ENCODE measurements around the gene EHD1. TPM values are rescaled to one million over a fixed set of nuclear protein-coding genes. Genes with fewer than 3 reads are reported as not detected.

EHD1 gene
- total and polyA plus RNA-seq, 9 of the 15 experiments (the other 6 are each of a cell fraction or from before 2014, with no cell fraction given), result 0.46 to 65.0 (median 16.4) TPM

DNA sequence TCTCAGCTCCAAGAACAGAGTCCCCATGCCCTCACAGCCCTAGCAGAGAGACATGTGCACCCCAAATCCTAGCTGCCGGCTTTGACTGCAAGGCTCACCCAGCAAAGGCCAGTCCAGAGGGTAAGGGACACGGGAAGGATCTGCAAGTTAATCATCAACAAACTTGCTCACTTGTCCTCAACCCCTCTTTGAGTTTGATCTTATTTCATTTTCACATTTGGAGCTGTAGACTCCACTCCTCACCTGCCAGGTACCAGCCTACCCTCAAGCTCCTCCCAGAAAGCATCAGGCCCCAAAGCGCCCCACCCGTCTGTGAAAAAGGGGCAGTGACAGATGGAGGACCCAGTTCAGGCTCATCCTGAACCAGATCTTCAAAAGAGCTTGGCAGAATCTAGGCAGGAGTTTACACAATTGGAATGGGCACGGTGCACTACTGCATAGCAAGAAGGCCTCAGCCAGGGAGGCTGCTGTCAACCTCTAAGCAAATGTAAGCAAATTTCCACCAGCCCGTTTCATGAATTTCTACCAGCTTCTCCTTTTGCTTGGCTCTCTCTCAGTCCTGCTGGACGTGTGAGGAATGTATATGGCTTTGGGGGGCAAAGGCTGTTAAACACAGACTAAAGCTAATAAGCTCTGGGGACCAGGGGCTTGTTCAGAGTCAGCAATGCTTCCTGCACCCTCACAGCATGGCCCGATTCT, 5.5 kb downstream of the EHD1 start:
- peaks cover 61% of the 10 kb centered on the region; the same call in 2 of the 3 replicates for H3K36me3 ChIP-seq (ENCODE audit: control insufficient read depth, insufficient read depth, low read length)
- no peaks in the 10 kb centered on the region for H3K9me1 ChIP-seq (ENCODE audit: control insufficient read depth, insufficient read depth, low read length)
- ChIA-PET POLR2A (interaction anchor here (0.7 to 9.0 kb wide), 4 partner anchors 8 to 149 kb away, joined by 3 to 109 read pairs (median 3); no protein-coding TSS in a partner anchor), CTCF (ENCODE audit: low intra/inter-chr PET ratio) (no interaction called here)
- no TSS peak for BruUV-seq (replicated peaks)
- no peak overlapping the region for H3K4me2 ChIP-seq (ENCODE audit: insufficient read depth, low read length)
- FAIRE-seq (no peak), DNase-seq (ENCODE audit: extremely low read depth in 1 of 4, low spot score in 3 of 4) (no peak), ATAC-seq (no peak)
- peaks cover 82% of the 10 kb centered on the region for H3K79me2 ChIP-seq (ENCODE audit: control insufficient read depth, insufficient read depth, low read length)
- H3K9me3 ChIP-seq (replicated peaks; ENCODE audit: control insufficient read depth, insufficient read depth, low read depth, low read length), result no peaks in the 10 kb centered on the region
- no peak overlapping the region for H3K27ac ChIP-seq (ENCODE audit: extremely low read depth, low read depth, low read length)
- H3K4me3 ChIP-seq, result no peak overlapping the region
- TF ChIP-seq ZNF224 (CRISPR knock-in tag; IDR thresholded peaks at IDR 0.05) (0 out of 2 replicates have a peak, but pooled peaks have one; percentile 29), NKRF (IDR thresholded peaks at IDR 0.05; ENCODE audit: borderline replicate concordance) (no peak)
- H3K9ac ChIP-seq (ENCODE audit: insufficient read depth in 1 of 2, low read depth in 2 of 2, low read length in 2 of 2), result peak overlapping the region in 1 of 2 experiments; percentile 24; a peak in 1 of 4 replicates
- no peaks in the 10 kb centered on the region; a peak in 1 of 5 replicates for H3K27me3 ChIP-seq (ENCODE audit: control insufficient read depth in 2 of 2, insufficient read depth in 2 of 2, low read length in 2 of 2)
- intact Hi-C loops (cut with micrococcal nuclease), result no loop called here
- H4K20me1 ChIP-seq (replicated peaks; ENCODE audit: control insufficient read depth, insufficient read depth, low read length), result peaks cover 19% of the 10 kb centered on the region; the same call in 1 of the 2 replicates
- in situ Hi-C loops (cut with MboI), result no loop called here
- H2AFZ ChIP-seq (ENCODE audit: low read depth, low read length), result no peak overlapping the region
- H3K4me1 ChIP-seq (replicated peaks in 1 of 2; ENCODE audit: control insufficient read depth in 2 of 2, insufficient read depth in 2 of 2, low read length in 2 of 2), result peaks cover 46 to 72% of the 10 kb centered on the region in 2 experiments
- 76% methylated on average over 8 of the region's 8 CpGs for WGBS (ENCODE audit: insufficient coverage, low coverage, missing lambda C conversion rate)

All from K562 (cell line).